Measurements from ENCODE around the gene TMEM219.
A peak's percentile ranks its signal among the peaks of the same experiment; 100 is the strongest.
"Not testable (repeated sequence)": the region's sequence is repeated elsewhere in the genome, so short reads cannot be mapped to it uniquely, and the experiment has no call there.

Gene TMEM219

DNA sequence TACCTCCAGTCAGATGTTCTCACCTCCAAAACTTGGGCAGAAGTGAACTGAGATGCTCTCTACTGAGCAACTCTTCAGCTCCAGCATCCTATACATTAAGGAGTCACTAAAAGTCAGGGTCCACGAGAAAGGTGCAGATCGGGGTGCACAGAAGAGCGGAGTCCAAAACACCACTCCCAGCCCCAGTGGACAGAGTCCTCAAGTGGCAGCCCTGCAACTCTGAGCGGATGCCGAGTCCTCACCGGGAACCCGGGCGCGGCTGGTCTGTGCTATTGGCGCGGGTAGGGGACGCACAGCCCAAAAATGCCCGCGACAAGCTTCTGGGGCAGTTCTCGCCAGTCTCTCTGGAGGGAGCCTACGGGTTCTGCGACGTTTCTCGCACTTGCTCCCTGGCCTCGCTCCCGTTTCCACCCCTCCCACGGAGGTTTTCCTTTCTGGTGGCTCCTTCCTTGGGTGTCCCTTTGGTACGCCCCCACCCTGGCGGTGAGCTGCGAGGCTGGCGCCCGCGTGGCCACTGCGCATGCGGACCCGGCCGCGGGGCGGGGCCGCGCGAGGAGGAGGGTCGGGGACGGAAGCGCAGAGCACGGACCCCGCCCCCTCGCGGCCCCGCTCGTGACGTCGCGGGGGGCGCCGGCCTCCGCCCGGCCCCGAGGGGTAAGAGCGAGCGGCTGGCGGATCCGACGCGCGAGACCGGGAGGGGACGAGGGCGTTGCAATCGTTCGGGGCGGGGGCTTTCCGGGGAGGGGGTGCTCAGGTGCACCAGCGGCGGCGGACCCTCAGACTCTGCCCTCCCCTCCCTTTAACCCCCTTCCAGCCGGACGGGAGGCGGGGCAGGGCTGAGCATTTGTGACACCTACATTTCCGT is at the start of gene TMEM219:
Gene TMEM219 (plus strand): TSS at position 601 of the 865 bp plus-strand sequence. CDS start 1,065 bp downstream, outside the sequence.
- DNase-seq: peak; percentile 71 to 93

DNA sequence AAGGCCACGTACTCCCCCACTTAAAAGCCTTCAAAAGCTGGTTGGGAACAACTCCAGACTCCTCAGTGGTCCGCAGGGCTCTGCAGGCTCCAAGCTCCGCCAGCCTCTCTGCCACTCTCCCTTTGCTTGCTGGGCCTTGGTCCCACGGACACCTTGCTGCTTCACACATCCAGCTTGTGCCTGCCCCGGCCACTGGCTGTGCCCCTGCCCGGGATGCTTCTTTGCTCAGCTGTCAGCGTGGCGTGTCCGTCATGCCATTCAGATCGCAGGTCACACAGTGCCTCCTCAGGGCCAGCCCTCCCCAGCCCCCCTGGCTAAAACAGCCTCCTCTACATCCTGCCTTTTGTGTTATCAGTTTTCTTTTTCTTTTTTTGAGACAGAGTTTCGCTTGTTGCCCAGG is 49.8 kb upstream of the TMEM219 start:
- DNase-seq: no peak

- no peak for DNase-seq
Measured at GRCh38 chr16:29913514-29913913, 48.4 kb upstream of the TMEM219 start.

DNA sequence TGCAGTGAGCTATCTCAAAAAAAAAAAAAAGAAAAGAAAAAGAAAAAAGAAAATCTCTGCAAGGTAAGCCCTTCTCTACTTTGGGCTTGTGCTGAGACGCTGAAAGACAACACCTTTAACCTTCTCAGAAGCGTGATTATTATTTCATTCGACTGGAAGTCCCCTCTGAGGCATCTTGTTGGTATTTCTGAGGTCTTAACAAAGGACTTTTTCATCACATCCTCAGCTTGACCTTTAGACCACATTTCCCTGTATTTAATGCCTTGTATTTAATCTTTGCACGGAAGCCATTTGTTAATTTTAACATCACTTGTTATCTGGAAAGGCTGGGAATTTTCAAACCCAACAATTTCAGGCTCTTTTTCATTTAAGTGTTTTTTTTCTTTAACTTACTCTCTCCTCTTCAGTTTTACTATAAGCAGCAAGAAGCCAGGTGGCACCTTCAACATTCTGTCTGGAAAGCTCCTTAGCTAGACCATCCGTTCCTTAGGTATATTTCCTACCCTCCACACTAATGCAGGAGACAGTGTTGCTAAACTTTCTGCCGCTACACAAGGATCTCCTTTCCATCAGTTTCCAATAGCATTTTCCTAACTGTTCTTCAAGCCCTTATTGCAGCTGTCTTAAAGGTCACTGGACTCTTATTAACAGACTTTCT is 46.2 kb upstream of the TMEM219 start:
- DNase-seq: no peak

- DNase-seq: no peak
Measured at GRCh38 chr16:29916979-29917378, 44.9 kb upstream of the TMEM219 start.

DNA sequence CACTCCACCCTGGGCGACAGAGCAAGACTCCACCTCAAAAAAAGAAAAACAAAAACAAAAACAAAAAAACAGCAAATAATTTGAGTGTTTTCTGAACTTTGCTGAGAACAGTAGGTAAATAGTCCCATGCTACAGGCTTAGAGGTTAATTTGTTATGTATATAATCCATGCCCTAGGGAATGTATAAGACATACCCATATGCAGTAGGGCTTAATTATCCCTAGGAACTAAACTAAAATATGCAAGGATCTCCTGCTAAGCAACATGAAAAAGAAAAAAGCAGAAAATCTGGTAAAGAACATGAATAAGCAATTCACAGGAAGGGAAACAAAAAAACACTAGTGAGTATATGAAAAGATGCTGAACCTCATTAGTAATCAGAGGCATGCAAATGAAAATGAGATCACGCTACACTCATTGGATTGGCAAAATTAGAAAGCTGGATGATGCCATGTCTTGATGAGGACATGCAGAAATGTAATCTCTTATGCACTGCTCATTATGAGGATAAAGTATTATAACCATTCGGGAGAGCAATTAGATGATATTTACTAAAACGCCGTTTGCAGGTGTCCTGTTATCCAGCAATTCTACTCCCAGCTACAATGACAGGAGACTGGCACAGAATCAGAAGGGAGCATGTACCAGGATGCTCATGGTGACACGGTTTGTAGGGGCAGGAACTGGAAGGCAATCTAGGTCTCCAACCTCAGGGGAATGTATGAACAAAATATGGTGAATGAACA is 41.4 kb upstream of the TMEM219 start:
- no peak for DNase-seq

DNA sequence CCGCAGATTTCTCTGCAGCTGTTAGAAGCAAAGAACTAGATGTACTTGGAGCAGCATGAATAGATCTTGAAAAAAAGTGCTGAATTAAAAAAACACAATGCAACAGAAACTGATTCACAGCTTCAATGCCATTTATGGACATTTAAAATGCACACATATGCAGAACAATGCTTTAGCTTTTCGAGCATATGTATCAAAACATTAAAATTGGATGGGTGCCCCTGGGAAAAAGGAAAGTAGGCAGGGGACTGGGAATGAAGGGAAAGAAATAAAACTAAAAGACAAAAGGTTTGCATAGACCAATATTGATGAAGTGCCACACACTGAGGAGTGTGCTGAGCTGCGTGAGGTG is 40.9 kb upstream of the TMEM219 start:
- no peak for DNase-seq

- no peak for DNase-seq
Measured at GRCh38 chr16:29922326-29922725, 39.6 kb upstream of the TMEM219 start.

DNA sequence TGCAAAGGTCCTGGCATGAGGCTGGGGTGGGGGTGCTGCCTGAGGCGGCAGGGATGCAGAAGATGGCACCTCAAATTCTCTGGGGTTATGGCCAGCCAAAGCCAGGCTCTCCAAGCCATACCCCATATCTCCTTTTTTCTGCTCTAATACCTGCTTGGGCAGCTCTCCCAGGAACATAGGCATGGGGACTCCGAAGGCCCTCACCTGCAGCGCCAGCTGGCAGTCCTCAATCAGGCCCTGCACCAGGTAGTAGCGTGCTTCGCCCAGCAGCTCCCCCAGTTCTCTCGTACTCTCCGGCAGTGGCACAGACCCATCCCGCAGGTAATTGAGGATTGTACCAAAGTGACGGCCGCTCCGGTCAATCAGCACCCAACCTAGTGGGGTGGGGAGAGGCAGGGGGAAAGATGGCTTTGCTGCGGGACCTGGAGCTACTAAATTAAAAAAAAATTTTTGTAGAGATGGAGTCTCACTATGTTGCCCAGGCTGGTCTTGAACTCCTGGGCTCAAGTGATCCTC is 38.8 kb upstream of the TMEM219 start:
- no peak for DNase-seq

GRCh38 chr16:29925105-29925756 is 36.6 kb upstream of the TMEM219 start:
- DNase-seq: no peak

DNA sequence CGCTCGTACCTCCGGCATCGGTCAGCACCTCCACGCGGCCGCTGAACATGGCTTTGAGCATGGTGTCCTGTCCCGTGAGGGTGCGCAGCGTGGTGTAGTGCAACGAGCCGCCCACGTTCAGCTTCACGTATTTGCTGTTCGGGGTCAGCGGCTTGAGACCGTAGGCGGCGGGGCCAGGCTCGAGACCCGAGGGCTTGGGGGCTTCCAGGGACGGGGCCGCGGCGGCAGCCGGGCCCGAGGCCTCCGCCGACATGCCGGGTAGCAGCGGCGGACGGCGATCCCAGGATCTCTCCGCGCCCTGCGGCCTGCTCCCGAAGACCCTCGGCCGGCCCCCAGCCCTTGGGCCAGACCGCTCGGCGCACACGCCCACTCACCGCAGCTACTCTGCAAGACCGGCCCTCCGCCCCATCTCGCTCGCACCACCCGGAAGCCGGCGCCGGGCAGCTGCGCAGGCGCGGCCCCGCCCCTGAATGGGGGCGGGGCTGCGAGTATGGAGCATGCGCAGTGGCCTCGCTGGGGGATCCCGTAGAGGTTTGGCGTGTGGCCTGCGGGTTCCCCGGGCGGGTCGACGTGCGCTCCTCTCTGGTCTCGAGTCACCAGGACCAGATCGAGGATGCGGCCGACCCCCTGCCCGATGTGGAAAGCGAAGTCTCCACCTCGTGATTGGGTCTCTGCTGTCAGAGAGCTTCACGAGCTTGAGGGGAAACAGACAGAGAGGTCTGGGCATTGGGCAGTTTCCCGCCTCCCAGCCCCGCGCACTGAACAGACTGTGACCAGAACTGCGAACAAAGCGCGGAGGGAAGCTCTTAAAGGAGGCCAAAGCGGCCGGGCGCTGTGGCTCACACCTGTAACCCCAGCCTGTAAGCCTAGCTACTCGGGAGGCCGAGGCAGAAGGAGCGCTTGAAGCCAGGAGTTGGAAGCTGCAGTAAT is 35.8 kb upstream of the TMEM219 start, which contains the start of gene KCTD13:
Gene KCTD13 (minus strand): TSS at position 446 of the 930 bp plus-strand sequence. CDS start 193 bp downstream, at position 253.
- DNase-seq: peak; percentile 55 to 90

- DNase-seq: peak in 1 of 2 experiments; percentile 28
Measured at GRCh38 chr16:29926711-29927052, 35.2 kb upstream of the TMEM219 start.

DNA sequence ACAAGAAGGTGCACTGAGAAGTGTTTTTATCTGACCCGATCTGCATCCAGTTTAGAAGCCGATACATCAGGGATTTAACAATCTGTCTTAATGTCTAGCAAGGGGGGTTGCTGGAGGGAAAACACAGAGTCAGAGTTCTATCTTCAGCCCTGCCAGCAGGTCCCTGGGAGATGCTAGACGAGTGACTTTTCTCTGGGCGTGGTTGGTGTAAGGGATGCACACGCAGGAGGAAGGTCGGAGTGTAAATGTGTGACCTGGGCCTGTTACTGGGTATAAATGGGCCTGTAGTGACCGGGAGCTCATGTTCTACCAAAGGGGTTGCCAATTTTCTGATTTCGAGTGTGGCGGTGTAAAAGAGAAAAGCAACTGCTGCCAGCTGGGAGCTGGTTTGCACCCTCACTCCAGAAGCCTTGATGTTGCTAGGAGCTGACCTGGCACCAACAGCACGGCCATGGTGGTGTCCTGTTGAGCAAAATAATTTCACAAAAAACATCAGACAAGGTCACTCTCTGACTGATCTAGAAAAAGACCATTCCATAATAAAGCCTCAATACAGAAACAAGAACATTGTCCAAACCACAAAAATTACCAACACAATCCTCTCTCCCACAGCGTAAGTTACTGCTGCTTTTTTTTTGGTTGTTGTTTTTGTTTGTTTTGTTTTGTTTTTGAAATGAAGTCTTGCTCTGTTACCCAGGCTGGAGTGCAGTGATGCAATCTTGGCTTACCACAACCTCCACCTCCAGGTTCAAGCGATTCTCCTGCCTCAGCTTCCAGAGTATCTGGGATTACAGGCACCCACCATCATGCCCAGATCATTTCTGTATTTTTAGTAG is 34.6 kb upstream of the TMEM219 start:
- peak in 1 of 2 experiments; percentile 34 for DNase-seq

GRCh38 chr16:29931750-29932149 is 30.1 kb upstream of the TMEM219 start:
- not testable (repeated sequence) for DNase-seq

- no peak for DNase-seq
Measured at GRCh38 chr16:29940656-29941055, 21.2 kb upstream of the TMEM219 start.

DNA sequence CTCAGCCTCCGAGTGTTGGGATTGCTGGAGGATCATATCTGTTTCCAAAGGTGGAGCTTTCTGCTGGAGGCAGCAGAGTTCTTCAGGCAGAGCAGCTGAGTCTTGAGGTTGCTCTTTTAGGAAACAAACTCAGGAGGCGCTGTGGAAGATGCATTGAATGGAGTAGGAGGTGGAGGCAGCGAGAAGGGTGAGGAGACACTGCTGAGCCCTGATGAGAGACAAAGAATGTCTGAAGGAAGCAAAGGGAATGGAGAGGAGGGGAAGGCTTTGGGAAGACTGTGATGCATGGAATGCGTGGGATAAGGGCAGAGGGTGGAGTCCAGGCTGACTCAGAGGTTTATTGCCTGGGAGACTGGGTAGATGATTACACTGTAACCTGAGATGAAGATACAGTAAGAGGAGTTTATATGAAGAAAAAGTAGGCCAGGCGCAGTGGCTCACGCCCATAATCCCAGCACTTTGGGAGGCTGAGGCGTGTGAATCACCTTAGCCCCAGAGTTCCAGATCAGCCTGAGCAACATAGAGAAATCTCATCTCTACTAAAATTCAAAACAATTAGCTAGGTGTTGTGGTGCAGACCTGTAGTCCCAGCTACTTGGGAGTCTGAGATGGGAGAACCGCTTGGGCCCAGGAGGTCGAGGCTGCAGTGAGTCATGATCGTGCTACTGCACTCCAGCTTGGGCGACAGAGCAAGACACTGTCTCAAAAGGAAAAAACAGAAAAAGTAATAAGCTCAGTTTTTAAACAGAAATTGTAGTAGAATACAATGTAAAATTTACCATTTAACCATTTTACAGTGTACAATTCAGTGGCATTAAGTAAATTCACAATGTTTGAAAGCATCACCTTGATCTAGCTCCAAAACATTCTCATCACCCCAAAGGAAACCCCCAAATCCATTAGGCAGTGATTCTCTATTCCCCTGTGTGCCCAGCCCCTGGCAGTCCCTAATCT is 17.8 kb upstream of the TMEM219 start:
- DNase-seq: no peak

DNA sequence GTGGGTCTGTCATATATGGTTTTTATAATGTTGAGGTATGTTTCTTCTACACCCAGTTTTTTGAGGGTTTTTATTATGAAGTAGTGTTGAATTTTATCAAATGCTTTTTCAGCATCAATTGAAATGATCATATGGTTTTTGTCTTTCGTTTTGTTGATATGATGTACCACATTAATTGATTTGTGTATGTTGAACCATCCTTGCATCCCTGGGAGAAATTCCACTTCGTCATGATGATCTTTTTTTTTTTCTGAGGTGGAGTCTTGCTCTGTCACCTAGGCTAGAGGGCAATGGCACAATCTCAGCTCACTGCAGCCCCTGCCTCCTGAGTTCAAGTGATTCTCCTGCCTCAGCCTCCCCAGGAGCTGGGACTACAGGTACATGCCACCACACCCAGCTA is 14.0 kb upstream of the TMEM219 start:
- no peak for DNase-seq

GRCh38 chr16:29950806-29951461 is 10.9 kb upstream of the TMEM219 start:
- DNase-seq: no peak

Measured in NCI-H446 (cell line).